Measurements from ENCODE around the gene ARMC12.
A peak's percentile ranks its signal among the peaks of the same experiment; 100 is the strongest.
"Not testable (repeated sequence)": the region's sequence is repeated elsewhere in the genome, so short reads cannot be mapped to it uniquely, and the experiment has no call there.

Gene ARMC12

DNA sequence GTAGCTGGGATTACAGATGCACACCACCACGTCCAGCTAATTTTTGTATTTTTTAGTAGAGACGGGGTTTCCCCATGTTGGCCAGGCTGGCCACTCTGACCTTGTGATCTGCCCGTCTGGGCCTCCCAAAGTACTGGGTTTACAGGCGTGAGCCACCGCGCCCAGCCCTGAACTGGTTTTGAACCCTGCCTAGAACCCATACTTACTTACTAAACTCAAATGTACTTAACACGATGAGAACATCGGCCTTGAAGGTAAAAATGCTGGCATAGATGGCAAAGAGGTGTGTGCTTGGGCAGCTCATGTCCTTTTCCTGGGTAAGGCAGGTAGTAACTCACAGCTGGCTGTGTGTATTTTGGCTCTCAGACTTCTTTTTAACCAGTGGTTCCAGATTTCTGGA is 3.2 kb upstream of the ARMC12 start:
- no peak for TF ChIP-seq SPI1 (IDR thresholded peaks at IDR 0.05; ENCODE audit: borderline replicate concordance, low read depth)
- TF ChIP-seq GABPA (IDR thresholded peaks at IDR 0.05; ENCODE audit: low read depth), result no peak
- TF ChIP-seq, protein P1, sequence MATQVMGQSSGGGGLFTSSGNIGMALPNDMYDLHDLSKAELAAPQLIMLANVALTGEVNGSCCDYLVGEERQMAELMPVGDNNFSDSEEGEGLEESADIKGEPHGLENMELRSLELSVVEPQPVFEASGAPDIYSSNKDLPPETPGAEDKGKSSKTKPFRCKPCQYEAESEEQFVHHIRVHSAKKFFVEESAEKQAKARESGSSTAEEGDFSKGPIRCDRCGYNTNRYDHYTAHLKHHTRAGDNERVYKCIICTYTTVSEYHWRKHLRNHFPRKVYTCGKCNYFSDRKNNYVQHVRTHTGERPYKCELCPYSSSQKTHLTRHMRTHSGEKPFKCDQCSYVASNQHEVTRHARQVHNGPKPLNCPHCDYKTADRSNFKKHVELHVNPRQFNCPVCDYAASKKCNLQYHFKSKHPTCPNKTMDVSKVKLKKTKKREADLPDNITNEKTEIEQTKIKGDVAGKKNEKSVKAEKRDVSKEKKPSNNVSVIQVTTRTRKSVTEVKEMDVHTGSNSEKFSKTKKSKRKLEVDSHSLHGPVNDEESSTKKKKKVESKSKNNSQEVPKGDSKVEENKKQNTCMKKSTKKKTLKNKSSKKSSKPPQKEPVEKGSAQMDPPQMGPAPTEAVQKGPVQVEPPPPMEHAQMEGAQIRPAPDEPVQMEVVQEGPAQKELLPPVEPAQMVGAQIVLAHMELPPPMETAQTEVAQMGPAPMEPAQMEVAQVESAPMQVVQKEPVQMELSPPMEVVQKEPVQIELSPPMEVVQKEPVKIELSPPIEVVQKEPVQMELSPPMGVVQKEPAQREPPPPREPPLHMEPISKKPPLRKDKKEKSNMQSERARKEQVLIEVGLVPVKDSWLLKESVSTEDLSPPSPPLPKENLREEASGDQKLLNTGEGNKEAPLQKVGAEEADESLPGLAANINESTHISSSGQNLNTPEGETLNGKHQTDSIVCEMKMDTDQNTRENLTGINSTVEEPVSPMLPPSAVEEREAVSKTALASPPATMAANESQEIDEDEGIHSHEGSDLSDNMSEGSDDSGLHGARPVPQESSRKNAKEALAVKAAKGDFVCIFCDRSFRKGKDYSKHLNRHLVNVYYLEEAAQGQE (IDR thresholded peaks at IDR 0.05; ENCODE audit: insufficient replicate concordance, low read depth), result no peak
- no peak for TF ChIP-seq POLR2AphosphoS5 (IDR thresholded peaks at IDR 0.05; ENCODE audit: low read depth)
- TF ChIP-seq, protein P2, sequence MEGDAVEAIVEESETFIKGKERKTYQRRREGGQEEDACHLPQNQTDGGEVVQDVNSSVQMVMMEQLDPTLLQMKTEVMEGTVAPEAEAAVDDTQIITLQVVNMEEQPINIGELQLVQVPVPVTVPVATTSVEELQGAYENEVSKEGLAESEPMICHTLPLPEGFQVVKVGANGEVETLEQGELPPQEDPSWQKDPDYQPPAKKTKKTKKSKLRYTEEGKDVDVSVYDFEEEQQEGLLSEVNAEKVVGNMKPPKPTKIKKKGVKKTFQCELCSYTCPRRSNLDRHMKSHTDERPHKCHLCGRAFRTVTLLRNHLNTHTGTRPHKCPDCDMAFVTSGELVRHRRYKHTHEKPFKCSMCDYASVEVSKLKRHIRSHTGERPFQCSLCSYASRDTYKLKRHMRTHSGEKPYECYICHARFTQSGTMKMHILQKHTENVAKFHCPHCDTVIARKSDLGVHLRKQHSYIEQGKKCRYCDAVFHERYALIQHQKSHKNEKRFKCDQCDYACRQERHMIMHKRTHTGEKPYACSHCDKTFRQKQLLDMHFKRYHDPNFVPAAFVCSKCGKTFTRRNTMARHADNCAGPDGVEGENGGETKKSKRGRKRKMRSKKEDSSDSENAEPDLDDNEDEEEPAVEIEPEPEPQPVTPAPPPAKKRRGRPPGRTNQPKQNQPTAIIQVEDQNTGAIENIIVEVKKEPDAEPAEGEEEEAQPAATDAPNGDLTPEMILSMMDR (IDR thresholded peaks at IDR 0.05; ENCODE audit: insufficient read depth, low read length), result no peak

DNA sequence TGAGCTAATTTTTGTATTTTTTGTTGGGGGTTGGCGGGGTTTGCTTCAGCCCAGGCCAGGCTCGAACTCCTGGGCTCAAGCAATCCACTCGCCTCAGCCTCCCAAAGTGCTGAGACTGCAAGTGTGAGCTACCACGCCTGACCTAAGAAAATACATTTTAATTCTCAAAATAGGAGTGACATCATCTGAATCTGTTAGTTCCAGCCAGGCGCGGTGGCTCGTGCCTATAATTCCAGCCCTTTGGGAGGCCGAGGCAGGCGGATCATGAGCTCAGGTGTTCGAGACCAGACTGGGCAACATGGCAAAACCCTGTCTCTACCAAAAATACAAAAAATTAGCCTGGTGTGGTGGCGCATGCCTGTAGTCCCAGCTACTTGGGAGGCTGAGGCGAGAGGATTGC is 2.5 kb upstream of the ARMC12 start:
- not testable (repeated sequence) for H3K27ac ChIP-seq (replicated peaks); H3K27me3 ChIP-seq (ENCODE audit: insufficient read depth, poor library complexity, severe bottlenecking); DNase-seq (ENCODE audit: low read depth in 1 of 2, low spot score in 1 of 2); H3K4me3 ChIP-seq (replicated peaks; ENCODE audit: insufficient read depth, low read length)

More for the DNA sequence above, 3.2 kb upstream of the ARMC12 start:
- Histone ChIP-seq H3K27me3 (ENCODE audit: insufficient read depth, poor library complexity, severe bottlenecking) (no peaks in the 10 kb centered on the region), H3K27ac (replicated peaks) (no peak overlapping the region), H3K4me3 (replicated peaks; ENCODE audit: insufficient read depth, low read length) (no peak overlapping the region)
- DNase-seq (ENCODE audit: low read depth in 1 of 2, low spot score in 1 of 2), result no peak

DNA sequence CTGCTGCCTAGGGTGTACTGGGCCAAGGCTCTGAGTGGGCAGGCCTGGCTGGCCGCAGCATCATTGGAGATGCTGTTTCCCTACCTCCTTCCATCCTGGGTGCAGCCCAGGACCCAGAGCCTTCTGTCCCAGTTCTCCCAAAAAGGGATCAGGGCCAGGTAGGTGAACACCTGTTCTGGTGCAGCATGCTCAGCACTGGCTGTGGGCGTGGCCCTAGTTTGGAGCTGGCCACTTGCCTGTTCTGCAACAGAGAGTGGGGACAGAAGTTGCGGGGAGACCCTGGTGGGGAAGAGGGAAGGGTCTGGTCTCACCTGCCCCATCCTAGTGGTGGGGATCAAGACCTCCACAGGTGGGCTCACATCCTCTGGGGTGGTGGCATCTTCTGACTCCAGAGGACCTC is 1.4 kb upstream of the ARMC12 start:
- no peak overlapping the region for H3K4me3 ChIP-seq (replicated peaks; ENCODE audit: insufficient read depth, low read length)
- H3K27ac ChIP-seq (replicated peaks), result no peak overlapping the region
- H3K27me3 ChIP-seq (ENCODE audit: insufficient read depth, poor library complexity, severe bottlenecking), result no peaks in the 10 kb centered on the region
- TF ChIP-seq POLR2AphosphoS5 (IDR thresholded peaks at IDR 0.05; ENCODE audit: low read depth) (no peak), GABPA (IDR thresholded peaks at IDR 0.05; ENCODE audit: low read depth) (no peak), SPI1 (IDR thresholded peaks at IDR 0.05; ENCODE audit: borderline replicate concordance, low read depth) (no peak)
- TF ChIP-seq, protein P1 (IDR thresholded peaks at IDR 0.05; ENCODE audit: insufficient replicate concordance, low read depth), result no peak
- TF ChIP-seq, protein P2 (IDR thresholded peaks at IDR 0.05; ENCODE audit: insufficient read depth, low read length), result no peak
- no peak for DNase-seq (ENCODE audit: low read depth in 1 of 2, low spot score in 1 of 2)

DNA sequence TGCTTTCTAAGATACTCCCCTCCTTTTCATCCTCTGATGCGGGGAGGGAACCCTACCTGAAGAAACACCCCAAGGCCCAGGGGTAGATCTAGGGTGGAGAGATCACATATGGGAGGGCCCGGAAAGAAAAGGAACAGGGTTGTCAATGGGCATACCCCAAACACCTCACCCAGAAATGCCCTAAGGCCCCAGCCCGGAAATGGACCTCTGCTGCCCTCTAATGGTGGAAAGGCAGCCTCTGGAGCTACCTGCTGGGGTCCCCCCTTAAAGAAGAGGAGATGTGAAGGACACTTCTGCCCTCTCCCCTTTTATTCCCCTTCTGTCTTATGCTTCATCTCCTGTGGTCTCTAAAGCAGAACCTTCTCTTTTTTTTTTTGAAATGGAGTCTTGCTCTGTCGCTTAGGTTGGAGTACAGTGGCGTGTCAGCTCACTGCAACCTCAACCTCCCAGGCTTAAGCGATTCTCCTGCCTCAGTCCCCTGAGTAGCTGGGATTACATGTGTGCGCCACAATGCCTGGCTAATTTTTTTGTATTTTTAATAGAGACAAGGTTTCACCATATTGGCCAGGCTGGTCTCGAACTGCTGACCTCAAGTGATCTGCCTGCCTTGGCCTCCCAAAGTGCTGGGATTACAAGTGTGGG is 458 bp upstream of the ARMC12 start:
- Histone ChIP-seq H3K27ac (replicated peaks) (no peak overlapping the region), H3K27me3 (ENCODE audit: insufficient read depth, poor library complexity, severe bottlenecking) (no peaks in the 10 kb centered on the region), H3K4me3 (replicated peaks; ENCODE audit: insufficient read depth, low read length) (no peak overlapping the region)
- peak in 1 of 2 experiments; percentile 78 for DNase-seq (ENCODE audit: low read depth in 1 of 2, low spot score in 1 of 2)
- TF ChIP-seq, protein P1 (IDR thresholded peaks at IDR 0.05; ENCODE audit: insufficient replicate concordance, low read depth), result no peak
- TF ChIP-seq, protein P2 (IDR thresholded peaks at IDR 0.05; ENCODE audit: insufficient read depth, low read length), result peak; percentile 77
